ENCODE results near the gene AHSA1. TPM values are rescaled to one million over a fixed set of nuclear protein-coding genes. Genes with fewer than 3 reads are reported as not detected.
"Not testable (repeated sequence)": the region's sequence is repeated elsewhere in the genome, so short reads cannot be mapped to it uniquely, and the experiment has no call there.

AHSA1 gene
- total RNA-seq: 68.4 and 81.7 TPM in 2 replicates

GRCh38 chr14:77457522-77458248, at the start of gene AHSA1, which contains the start of gene VIPAS39:
TSS of gene AHSA1 (plus strand) at chr14:77458093. CDS start at chr14:77458190, 97 bp downstream.
TSS of gene VIPAS39 (minus strand) at chr14:77457601. CDS start at chr14:77454102, 3,499 bp downstream.
- DNase-seq (ENCODE audit: low read depth in 2 of 2): peak; percentile 100

DNA sequence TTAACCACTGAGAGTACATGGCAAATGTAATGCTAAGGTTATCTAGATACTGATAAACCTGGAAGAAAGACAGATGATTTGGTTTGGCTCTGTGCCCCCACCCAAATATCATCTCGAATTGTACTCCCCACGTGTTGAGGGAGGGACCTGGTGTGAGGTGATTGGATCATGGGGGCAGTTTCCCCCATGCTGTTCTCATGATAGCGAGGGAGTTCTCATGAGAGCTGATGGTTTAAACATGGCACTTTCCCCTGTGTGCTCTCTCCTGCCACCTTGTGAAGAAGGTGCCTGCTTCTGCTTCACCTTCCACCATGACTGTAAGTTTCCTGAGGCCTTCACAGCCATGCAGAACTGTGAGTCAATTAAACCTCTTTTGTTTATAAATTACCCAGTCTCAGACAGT, 48.8 kb upstream of the AHSA1 start:
- DNase-seq (ENCODE audit: low read depth in 2 of 2): peak; percentile 14 to 31

DNA sequence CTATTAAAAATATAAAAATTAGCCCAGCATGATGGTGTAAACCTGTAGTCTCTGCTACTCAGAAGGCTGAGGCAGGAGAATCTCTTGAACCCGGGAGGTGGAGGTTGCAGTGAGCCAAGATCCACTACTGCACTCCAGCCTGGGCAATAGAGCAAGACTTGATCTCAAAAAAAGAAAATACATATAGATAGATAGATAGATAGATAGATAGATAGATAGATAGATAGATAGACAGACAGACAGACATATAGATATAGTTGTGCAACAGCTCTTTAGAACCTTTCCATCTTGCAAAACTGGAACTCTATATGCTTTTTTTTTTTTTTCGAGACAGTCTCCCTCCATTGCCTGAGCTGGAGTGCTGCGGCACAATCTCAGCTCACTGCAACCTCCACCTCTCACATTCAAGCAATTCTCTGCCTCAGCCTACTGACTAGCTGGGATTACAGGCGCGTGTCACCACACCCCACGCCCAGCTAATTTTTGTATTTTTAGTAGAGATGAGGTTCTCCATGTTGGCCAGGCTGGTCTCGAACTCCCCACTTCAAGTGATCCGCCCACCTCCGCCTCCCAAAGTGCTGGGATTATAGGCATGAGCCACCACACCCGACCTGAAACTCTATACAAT, 42.4 kb upstream of the AHSA1 start:
- not testable (repeated sequence) for DNase-seq (ENCODE audit: low read depth in 2 of 2)

- not testable (repeated sequence) for DNase-seq (ENCODE audit: low read depth in 2 of 2)
Observed at GRCh38 chr14:77416098-77416497, 41.8 kb upstream of the AHSA1 start.

DNA sequence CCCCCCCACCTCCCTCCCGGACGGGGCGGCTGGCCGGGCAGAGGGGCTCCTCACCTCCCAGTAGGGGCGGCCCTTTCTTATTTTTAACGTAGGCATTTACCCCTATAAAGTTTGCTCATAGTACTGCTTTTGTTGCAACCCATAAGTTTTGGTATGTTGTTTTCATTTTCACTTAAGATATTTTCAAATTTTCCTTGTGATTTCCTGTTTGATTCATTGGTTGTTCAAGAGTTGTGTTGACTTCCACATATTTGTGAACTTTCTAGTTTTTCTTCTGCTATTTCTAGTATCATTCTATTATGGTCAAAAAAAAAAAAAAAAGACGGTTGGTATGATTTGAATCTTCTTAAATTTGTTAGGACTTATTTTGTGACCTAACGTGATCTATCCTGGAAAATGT, 41.1 kb upstream of the AHSA1 start:
- DNase-seq (ENCODE audit: low read depth in 2 of 2): no peak

GRCh38 chr14:77421201-77421600, 36.7 kb upstream of the AHSA1 start:
- no peak for DNase-seq (ENCODE audit: low read depth in 2 of 2)

DNA sequence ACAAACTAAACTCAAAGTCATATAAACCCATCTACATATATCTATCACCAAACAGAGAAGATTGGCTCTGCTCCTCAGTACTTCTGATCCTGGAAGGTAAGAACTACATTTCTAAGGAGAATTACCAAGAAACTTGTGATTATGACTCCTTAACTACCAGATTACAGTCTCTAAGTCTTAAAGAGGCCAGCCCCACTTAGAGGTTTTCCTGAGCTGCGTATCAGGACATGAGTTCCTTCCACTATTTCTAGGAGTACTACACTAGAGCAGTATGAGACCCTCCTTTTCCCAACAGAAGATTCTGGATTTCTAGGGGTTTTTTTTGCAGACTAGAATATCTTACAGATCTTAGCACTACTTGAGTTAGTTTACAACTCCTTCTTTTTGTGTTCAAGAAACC, 34.5 kb upstream of the AHSA1 start, which contains the start of gene NOXRED1:
Gene NOXRED1 (minus strand): TSS at position 101 of the 400 bp plus-strand sequence. CDS start 634 bp downstream, outside the sequence.
- DNase-seq (ENCODE audit: low read depth in 2 of 2): no peak

GRCh38 chr14:77424862-77425261, 33.0 kb upstream of the AHSA1 start:
- no peak for DNase-seq (ENCODE audit: low read depth in 2 of 2)

DNA sequence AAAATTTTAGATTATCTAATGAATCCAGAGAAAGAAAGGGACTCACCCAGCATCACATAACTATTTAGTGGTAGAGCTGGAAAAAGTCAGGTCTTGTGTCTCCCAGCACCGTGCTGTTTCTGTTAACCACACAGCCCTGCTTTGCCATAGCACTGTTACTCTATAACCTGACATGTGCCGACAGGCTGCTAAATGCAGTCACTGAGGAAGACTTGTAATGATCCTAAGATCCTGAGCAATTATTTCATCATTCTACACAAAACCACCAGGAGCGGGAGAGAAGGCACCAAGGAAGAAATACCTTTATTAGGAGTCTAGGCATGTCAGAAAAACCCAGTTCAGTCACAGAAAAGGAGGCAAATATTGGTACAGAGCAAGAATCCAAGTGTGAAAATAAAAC, 31.5 kb upstream of the AHSA1 start:
- DNase-seq (ENCODE audit: low read depth in 2 of 2): no peak

- DNase-seq (ENCODE audit: low read depth in 2 of 2): no peak
Observed at GRCh38 chr14:77436042-77436441, 21.9 kb upstream of the AHSA1 start.

DNA sequence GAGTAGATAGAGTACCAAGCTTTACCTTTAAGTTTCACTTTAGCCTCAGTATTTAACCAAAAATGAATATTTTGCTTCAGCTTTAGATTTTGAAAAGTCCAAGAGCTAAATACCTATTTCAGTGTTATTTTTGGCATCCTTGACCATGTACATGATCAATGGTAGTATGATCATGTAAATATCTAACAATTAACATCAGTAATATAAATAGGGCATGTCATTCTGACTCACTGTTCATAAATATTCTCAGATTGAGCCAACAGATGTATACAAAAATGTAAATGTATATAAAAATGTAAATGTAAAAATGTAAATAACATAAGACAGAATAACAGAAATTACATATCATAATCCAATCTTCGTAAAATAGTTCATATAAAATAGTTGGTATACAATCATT, 19.3 kb upstream of the AHSA1 start:
- DNase-seq (ENCODE audit: low read depth in 2 of 2): no peak

- no peak for DNase-seq (ENCODE audit: low read depth in 2 of 2)
Observed at GRCh38 chr14:77439861-77440260, 18.0 kb upstream of the AHSA1 start.

DNA sequence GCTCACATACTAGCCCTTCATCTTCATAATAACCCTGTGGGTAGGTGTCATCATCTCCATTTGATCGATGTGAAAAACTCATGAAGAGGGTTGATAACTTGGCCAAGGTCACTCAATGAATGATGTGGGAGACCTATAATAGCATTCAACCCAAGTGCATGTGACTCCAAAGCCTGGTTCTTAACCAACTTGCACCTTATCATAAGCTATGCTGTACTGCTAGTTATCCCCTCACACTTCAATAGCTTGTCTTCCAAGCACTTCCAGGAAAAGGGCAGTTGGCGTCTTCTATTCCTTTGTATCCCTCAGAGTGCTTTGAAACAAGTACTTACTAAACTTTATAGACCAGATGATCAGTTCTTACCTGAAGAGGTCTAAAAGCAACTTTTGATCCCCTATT, 15.7 kb upstream of the AHSA1 start:
- no peak for DNase-seq (ENCODE audit: low read depth in 2 of 2)

- no peak for DNase-seq (ENCODE audit: low read depth in 2 of 2)
Observed at GRCh38 chr14:77455966-77456640, 1.8 kb upstream of the AHSA1 start.

DNA sequence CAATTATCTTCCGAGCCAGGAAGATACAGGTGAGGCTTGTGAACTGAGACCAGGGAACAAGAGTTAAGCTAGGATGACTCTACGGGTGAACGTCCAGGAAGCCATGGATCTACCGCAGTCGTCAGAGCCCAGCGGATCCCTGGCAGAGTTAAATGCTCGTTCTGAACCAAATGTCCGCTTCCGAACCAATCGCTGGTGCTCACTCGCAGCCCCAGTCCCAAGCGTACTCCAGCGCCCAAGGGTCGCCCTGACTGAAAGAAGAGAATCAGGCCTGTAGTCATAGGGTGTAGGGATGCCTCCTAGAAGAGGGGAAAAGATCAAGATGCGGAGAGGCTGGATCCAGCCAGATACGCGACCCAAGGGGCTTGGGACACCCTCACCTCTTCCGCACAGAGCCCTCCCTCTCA, 775 bp upstream of the AHSA1 start:
- no peak for DNase-seq (ENCODE audit: low read depth in 2 of 2)

DNA sequence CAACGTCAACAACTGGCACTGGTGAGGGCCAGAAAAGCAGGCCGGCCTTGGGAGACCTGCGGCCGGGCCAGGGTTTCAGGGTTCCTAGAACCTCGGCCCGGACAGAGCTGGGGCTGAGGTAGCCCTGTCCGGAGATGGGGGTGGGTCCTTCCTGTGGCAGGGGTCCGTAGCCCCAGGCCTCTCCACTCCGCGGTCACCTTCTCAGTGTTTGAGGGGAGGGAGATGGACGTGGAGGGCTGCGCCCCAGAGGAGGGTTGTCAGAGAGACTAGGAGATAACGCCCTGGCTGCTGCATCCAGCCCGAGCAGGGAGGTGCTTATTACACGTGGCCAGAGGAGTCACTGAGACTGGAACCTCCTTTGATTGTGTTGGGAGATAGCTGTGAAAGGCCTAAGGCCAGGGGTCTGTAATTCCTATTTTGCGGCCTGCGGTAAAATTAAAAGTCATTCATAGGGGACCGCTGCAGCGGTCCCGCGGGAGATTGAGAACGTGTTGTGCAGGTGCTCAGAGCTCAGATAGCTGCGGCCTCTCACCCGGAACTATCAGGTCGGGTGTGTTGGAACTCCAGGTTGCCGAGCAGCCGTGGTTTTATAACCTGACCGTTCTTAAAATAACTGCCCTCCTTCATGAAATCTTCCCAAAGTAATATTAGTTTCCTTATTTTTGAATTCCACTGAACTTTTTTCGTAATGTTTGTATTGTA, 507 bp downstream of the AHSA1 start:
- peak; percentile 36 to 44 for DNase-seq (ENCODE audit: low read depth in 2 of 2)

- DNase-seq (ENCODE audit: low read depth in 2 of 2): peak; percentile 84 to 89
Observed at GRCh38 chr14:77459072-77459723, 1.3 kb downstream of the AHSA1 start.

- no peak for DNase-seq (ENCODE audit: low read depth in 2 of 2)
Observed at GRCh38 chr14:77467801-77468200, 9.9 kb downstream of the AHSA1 start.

DNA sequence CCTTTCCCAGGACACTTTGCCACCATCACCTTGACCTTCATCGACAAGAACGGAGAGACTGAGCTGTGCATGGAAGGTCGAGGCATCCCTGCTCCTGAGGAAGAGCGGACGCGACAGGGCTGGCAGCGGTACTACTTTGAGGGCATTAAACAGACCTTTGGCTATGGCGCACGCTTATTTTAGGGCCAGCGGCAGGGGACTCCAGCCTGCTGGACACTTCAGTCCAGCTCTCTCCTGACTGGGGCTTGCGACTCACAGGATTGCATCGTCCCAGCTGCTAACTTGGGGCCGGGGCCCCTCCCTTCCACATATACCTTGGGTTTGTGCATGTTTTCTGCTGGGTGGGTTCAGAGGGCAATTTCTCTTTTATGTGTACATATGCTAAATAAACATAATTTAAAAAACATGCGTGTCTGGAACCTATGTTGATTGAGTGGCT, 11.2 kb downstream of the AHSA1 start:
- no peak for DNase-seq (ENCODE audit: low read depth in 2 of 2)

DNA sequence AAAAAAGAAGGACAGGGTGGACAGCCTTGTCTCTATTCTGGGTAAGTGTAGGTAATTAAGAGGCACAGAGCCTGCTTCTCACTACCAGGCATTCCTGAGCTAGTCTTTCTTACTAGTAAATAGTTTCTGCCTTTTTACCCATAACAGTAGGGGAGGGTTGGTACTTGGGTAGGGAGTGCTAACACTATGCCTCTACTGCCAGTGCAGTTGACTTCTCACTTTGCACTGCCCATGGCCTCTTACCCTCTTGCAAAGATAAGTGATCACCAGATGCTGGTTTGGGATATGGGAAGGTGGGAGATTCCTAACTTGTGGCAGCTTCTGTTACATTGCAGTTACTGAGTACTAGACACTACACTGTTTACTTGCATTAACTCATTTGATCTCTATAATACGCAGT, 11.6 kb downstream of the AHSA1 start:
- no peak for DNase-seq (ENCODE audit: low read depth in 2 of 2)

GRCh38 chr14:77470224-77470870, 12.5 kb downstream of the AHSA1 start:
- DNase-seq (ENCODE audit: low read depth in 2 of 2): no peak
